HUES48 (cell line): ENCODE results near the gene SPDYE3.
"Not testable (repeated sequence)": the region's sequence is repeated elsewhere in the genome, so short reads cannot be mapped to it uniquely, and the experiment has no call there.

ENCODE experiments used
- H3K27ac ChIP-seq: one replicate; pipeline ENCODE4 v1.7.0; 2013; ENCODE audit warnings: low read depth, low read length, inconsistent platforms
- H3K27me3 ChIP-seq: 2 replicates; pipeline ENCODE4 v1.6.1; 2013; ENCODE audit warnings: mild to moderate bottlenecking, low read length; ENCODE audit not compliant: control insufficient read depth, insufficient read depth
- H3K36me3 ChIP-seq: 2 replicates; pipeline ENCODE4 v1.6.1; 2013; ENCODE audit warnings: low read length; ENCODE audit not compliant: control insufficient read depth, insufficient read depth
- H3K4me1 ChIP-seq: 2 replicates; pipeline ENCODE4 v1.6.1; 2013; ENCODE audit warnings: mild to moderate bottlenecking, low read length; ENCODE audit not compliant: control insufficient read depth, insufficient read depth
- H3K4me3 ChIP-seq: 2 replicates; pipeline ENCODE4 v1.5.1; 2013; ENCODE audit warnings: mild to moderate bottlenecking, low read depth, low read length
- H3K9ac ChIP-seq: 2 replicates; pipeline ENCODE4 v1.6.1; 2013; ENCODE audit warnings: mild to moderate bottlenecking, low read depth, low read length, moderate library complexity
- H3K9me3 ChIP-seq: 2 replicates; pipeline ENCODE4 v1.6.1; 2013; ENCODE audit warnings: low read length; ENCODE audit not compliant: control insufficient read depth, insufficient read depth

Gene SPDYE3

GRCh38 chr7:100365998-100366367 lies 58.5 kb downstream of the SPDYE3 start:
- H3K36me3 ChIP-seq = peaks cover 40% of the 10 kb centered on the region
- not testable (repeated sequence) for H3K9ac ChIP-seq, H3K4me1 ChIP-seq, H3K9me3 ChIP-seq, H3K27ac ChIP-seq, H3K27me3 ChIP-seq, H3K4me3 ChIP-seq

DNA sequence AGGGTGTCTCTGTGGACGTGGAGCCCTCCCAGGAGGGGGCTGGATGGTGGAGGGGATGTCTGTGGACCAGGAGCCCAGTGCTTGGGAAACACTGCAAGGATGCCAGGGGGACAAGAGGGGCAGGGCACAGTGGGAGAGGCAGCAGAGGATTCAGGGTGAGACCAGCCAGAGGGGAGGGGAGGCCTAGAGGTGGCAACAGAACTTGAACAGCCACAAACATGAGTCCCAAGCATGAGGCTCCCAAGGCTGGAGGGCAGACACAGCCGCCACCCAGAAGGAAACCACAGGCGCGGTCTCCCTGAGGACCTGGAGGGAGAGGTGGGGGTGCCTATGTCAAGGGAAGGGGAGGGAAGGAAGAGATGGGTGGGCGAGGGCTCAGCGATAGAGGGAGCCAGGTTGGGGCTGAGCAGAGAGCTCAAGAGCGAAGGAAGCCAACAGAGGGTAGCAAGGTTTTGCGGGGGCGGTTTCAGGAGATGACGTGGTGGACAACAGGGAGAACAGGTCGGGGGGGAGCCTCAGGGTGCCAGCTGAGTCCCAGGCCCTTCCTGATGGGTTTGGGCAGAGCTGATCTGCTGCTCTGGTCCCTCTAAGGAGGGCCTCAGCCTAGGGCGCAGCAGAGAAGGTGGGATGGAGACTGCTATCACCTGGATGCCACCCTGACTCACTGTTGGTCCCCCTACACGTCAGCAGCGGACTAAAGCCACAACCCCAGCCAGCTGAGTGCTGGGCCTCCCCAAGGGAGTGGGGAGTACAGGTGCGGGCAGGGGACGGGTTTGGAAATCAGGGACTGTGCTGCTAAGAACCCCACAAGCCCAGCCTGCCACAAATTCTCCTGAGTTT lies 59.1 kb downstream of the SPDYE3 start:
- no peaks in the 10 kb centered on the region for H3K27me3 ChIP-seq
- H3K9me3 ChIP-seq = no peaks in the 10 kb centered on the region
- no peak overlapping the region for H3K4me3 ChIP-seq
- H3K9ac ChIP-seq = no peak overlapping the region
- peaks cover 8% of the 10 kb centered on the region; the same call in 1 of the 2 replicates for H3K4me1 ChIP-seq
- no peak overlapping the region for H3K27ac ChIP-seq
- H3K36me3 ChIP-seq = peaks cover 34% of the 10 kb centered on the region

GRCh38 chr7:100367251-100367620 lies 59.7 kb downstream of the SPDYE3 start:
- no peaks in the 10 kb centered on the region for H3K27me3 ChIP-seq
- peaks cover 28% of the 10 kb centered on the region for H3K36me3 ChIP-seq
- no peaks in the 10 kb centered on the region for H3K9me3 ChIP-seq
- peaks cover 8% of the 10 kb centered on the region; the same call in 1 of the 2 replicates for H3K4me1 ChIP-seq
- no peak overlapping the region for H3K4me3 ChIP-seq
- no peak overlapping the region for H3K9ac ChIP-seq
- no peak overlapping the region for H3K27ac ChIP-seq

- Histone ChIP-seq H3K27ac (no peak overlapping the region), H3K36me3 (peaks cover 21% of the 10 kb centered on the region), H3K4me1 (peaks cover 8% of the 10 kb centered on the region; the same call in 1 of the 2 replicates), H3K4me3 (no peak overlapping the region), H3K9me3 (no peaks in the 10 kb centered on the region), H3K27me3 (no peaks in the 10 kb centered on the region), H3K9ac (no peak overlapping the region)
Measured at GRCh38 chr7:100367676-100368613, 60.4 kb downstream of the SPDYE3 start.

DNA sequence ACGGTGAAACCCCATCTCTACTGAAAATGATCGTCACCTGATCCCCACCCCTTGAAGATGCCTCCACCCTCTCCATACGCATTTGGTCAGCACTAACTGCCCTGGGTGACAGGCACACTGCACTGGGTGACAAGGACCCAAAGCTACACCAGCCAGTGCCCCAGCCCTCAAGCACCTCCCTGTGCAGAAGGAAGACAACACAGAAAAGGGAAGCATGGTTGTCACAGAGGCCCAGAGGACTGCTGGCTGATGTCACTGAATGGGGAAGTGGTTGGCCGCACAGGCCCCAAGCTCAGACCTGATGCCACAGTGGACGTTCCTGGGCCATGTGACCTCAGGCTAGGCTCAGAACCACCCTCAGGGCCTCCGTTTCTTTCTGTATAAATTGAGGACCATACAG lies 61.6 kb downstream of the SPDYE3 start:
- H3K4me3 ChIP-seq = no peak overlapping the region
- H3K4me1 ChIP-seq = peaks cover 8% of the 10 kb centered on the region
- H3K36me3 ChIP-seq = peaks cover 11% of the 10 kb centered on the region
- H3K27me3 ChIP-seq = no peaks in the 10 kb centered on the region
- H3K27ac ChIP-seq = peak overlapping the region; percentile 21
- H3K9me3 ChIP-seq = no peaks in the 10 kb centered on the region
- no peak overlapping the region for H3K9ac ChIP-seq

- H3K27ac ChIP-seq = peak overlapping the region; percentile 52
- no peak overlapping the region for H3K9ac ChIP-seq
- H3K36me3 ChIP-seq = peaks cover 6% of the 10 kb centered on the region; the same call in 1 of the 2 replicates
- H3K9me3 ChIP-seq = no peaks in the 10 kb centered on the region
- H3K27me3 ChIP-seq = no peaks in the 10 kb centered on the region
- H3K4me3 ChIP-seq = no peak overlapping the region
- H3K4me1 ChIP-seq = peaks cover 12% of the 10 kb centered on the region
Measured at GRCh38 chr7:100370303-100370702, 62.8 kb downstream of the SPDYE3 start.

- Histone ChIP-seq H3K4me3 (no peak overlapping the region), H3K4me1 (peaks cover 12% of the 10 kb centered on the region), H3K36me3 (peaks cover 6% of the 10 kb centered on the region; the same call in 1 of the 2 replicates), H3K27ac (peak overlapping the region; percentile 52), H3K27me3 (no peaks in the 10 kb centered on the region), H3K9me3 (no peaks in the 10 kb centered on the region), H3K9ac (no peak overlapping the region)
Measured at GRCh38 chr7:100370746-100371145, 63.2 kb downstream of the SPDYE3 start.

GRCh38 chr7:100371561-100372171 lies 64.2 kb downstream of the SPDYE3 start:
- Histone ChIP-seq H3K9me3 (no peaks in the 10 kb centered on the region), H3K27me3 (no peaks in the 10 kb centered on the region), H3K9ac (no peak overlapping the region), H3K4me3 (no peak overlapping the region), H3K36me3 (peaks cover 6% of the 10 kb centered on the region; the same call in 1 of the 2 replicates), H3K4me1 (peaks cover 12% of the 10 kb centered on the region), H3K27ac (no peak overlapping the region)
